Adrenal gland (tissue), 12 donors: Measurements from ENCODE around the gene TRIOBP. TPM values are rescaled to one million over a fixed set of nuclear protein-coding genes. Genes with fewer than 3 reads are reported as not detected.

ENCODE experiments used
- DNase-seq, 7 donors: peaks; one replicate each; pipeline ENCODE4 v3.0.0-alpha.2; 2019 to 2020
- H3K27ac ChIP-seq, 5 donors: fragments of 200-600 bp; sonication (generic) in 4 of 5; 1 replicate in 3 of 5; 2 replicates in 2 of 5; pipeline versions ENCODE4 v1.5.1 to v1.8.0; 2016 to 2020; ENCODE audit warnings: mild to moderate bottlenecking in 1 of 5
- H3K27me3 ChIP-seq: fragments of 200-600 bp; 2 replicates; pipeline ENCODE4 v1.8.0; 2021
- H3K36me3 ChIP-seq, 2 donors: fragments of 200-600 bp; replicated peaks in 1 of 2; 1 replicate in 1 of 2; 2 replicates in 1 of 2; pipeline versions ENCODE4 v1.5.1 to v1.8.0; 2018 to 2022
- H3K4me1 ChIP-seq, 2 donors: fragments of 200-600 bp; replicated peaks in 1 of 2; 1 replicate in 1 of 2; 2 replicates in 1 of 2; pipeline versions ENCODE4 v1.5.1 to v1.8.0; 2018 to 2021
- H3K4me3 ChIP-seq, 4 donors: fragments of 200-600 bp; sonication (generic) in 3 of 4; one replicate each; pipeline ENCODE4 v1.5.1; 2016 to 2018
- H3K9me3 ChIP-seq, 3 donors: fragments of 200-600 bp; sonication (generic) in 1 of 3; replicated peaks in 1 of 3; 1 replicate in 2 of 3; 2 replicates in 1 of 3; pipeline versions ENCODE4 v1.5.1 to v1.8.0; 2016 to 2021
- POLR2A ChIP-seq, 2 donors: fragments of 450-650 bp; IDR thresholded peaks; one replicate each; pipeline ENCODE4 v1.6.1; 2017; ENCODE audit warnings: antibody characterized with exemption in 2 of 2, mild to moderate bottlenecking in 2 of 2, moderate library complexity in 1 of 2
- WGBS, 4 donors: extraction: QIAGEN DNeasy Blood & Tissue Kit in 2 of 4; methylation state at CpG; one replicate each; pipeline versions ENCODE4 v1.1.5 to v1.1.7; 2013 to 2017; 5-methylcytosine and 5-hydroxymethylcytosine counted together
- intact Hi-C, 2 donors: fragments of 100-400 bp; cut with DNase I; formaldehyde crosslinking; loops; one replicate each; pipeline versions ENCODE4 v1.14.1 to v1.15.0; 2022 to 2023
- polyA plus RNA-seq, 3 donors: library from polyadenylated mRNA; stranded (reverse); fragments of 200-250 nt in 2 of 3; fragments of 350-450 nt in 1 of 3; fragmentation: Illumina TruSeq in 1 of 3; extraction: RNeasy Lipid Tissue Mini Kit (QIAGEN cat#74804) in 1 of 3; gene quantifications; one replicate each; pipeline ENCODE4 v1.2.3, GENCODE V29; 2013 to 2014
- total RNA-seq, 9 donors: library from RNA; depleted of rRNA in 4 of 9; stranded (reverse); fragments of >200 nt in 4 of 9; fragments of 120-200 nt in 1 of 9; fragmentation: NEBNext Ultra II Directional in 1 of 9; extraction: Animal tissue kit (Norgen Biotek cat#: 25700) in 1 of 9; gene quantifications; one replicate each; pipeline versions ENCODE4 v1.1.0 to v1.2.4, GENCODE V29; 2013 to 2023
- TF ChIP-seq, protein P1 (sequence below), 6 experiments: fragments of 450-650 bp in 4 of 6; fragments of 200-600 bp in 2 of 6; sonication (generic) in 1 of 6; IDR thresholded peaks; 1 replicate in 5 of 6; 2 replicates in 1 of 6; pipeline versions ENCODE4 v1.5.1 to v1.8.0; 2016 to 2021; ENCODE audit warnings: antibody characterized with exemption in 6 of 6, mild to moderate bottlenecking in 2 of 6, moderate library complexity in 1 of 6
- donor health status: healthy with polysubstance abuse.
- donor health status: Bipolar disorder and iron deficiency.
- donor health status: DM: yes; HTN: yes; CAD: no.
- donor health status: DM: no; HTN: no; CAD: no.
- donor health status: DM: no; HTN: no; CAD: no.
- donor health status: DM: yes; HTN: yes; CAD: no.

The TRIOBP gene
- total and polyA plus RNA-seq, 12 donors, result 24.6 to 146 (median 90.3) TPM

GRCh38 chr22:37763652-37764051 is 66.8 kb downstream of the TRIOBP start:
- H3K27ac ChIP-seq, result no peak overlapping the region

DNA sequence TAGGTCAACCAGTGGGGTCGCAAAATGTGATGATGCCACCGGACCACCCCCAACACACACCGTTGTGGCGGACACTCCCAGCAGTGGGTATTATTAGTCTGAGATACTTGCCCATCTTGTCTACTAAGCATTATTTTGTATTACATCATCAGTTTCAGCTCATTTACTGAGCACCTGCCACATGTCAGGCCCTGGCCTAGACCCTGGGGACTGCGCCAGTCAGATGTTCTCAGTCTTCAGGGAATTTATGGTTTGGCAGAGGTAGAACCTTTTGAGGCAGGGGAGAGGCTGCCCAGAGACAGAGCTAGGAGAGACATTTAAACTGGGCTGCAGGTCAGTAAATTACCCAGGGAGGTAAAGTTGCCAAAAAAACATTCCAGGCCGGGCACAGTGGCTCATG is 67.8 kb downstream of the TRIOBP start:
- H3K27ac ChIP-seq, result peak overlapping the region in 1 of 5 donors; percentile 31
- H3K9me3 ChIP-seq, result no peaks in the 10 kb centered on the region
- intact Hi-C loops, result no loop called here
- peaks cover 0 to 62% of the 10 kb centered on the region in 2 donors for H3K36me3 ChIP-seq
- no peak for TF ChIP-seq POLR2A (IDR thresholded peaks at IDR 0.05)
- TF ChIP-seq, protein P1, sequence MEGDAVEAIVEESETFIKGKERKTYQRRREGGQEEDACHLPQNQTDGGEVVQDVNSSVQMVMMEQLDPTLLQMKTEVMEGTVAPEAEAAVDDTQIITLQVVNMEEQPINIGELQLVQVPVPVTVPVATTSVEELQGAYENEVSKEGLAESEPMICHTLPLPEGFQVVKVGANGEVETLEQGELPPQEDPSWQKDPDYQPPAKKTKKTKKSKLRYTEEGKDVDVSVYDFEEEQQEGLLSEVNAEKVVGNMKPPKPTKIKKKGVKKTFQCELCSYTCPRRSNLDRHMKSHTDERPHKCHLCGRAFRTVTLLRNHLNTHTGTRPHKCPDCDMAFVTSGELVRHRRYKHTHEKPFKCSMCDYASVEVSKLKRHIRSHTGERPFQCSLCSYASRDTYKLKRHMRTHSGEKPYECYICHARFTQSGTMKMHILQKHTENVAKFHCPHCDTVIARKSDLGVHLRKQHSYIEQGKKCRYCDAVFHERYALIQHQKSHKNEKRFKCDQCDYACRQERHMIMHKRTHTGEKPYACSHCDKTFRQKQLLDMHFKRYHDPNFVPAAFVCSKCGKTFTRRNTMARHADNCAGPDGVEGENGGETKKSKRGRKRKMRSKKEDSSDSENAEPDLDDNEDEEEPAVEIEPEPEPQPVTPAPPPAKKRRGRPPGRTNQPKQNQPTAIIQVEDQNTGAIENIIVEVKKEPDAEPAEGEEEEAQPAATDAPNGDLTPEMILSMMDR (IDR thresholded peaks at IDR 0.05), result no peak
- WGBS, 4 donors, result 73 to 86% (median 76%) methylated on average over 5 to 6 of the region's 6 CpGs
- H3K4me1 ChIP-seq, result peaks cover 6 to 10% of the 10 kb centered on the region in 2 donors
- DNase-seq, result no peak
- H3K27me3 ChIP-seq, result no peaks in the 10 kb centered on the region
- no peak overlapping the region for H3K4me3 ChIP-seq

More at GRCh38 chr22:37763652-37764051, 66.8 kb downstream of the TRIOBP start:
- Histone ChIP-seq H3K4me3 (no peak overlapping the region), H3K36me3 (peaks cover 0 to 62% of the 10 kb centered on the region in 2 donors), H3K9me3 (no peaks in the 10 kb centered on the region), H3K4me1 (peaks cover 6 to 15% of the 10 kb centered on the region in 2 donors), H3K27me3 (no peaks in the 10 kb centered on the region)
- TF ChIP-seq POLR2A (IDR thresholded peaks at IDR 0.05), result no peak
- TF ChIP-seq, protein P1 (IDR thresholded peaks at IDR 0.05), result no peak
- DNase-seq, result no peak
- 90 to 96% (median 94%) methylated on average over 16 of the region's 16 CpGs for WGBS, 4 donors
- intact Hi-C loops, result no loop called here

GRCh38 chr22:37765498-37765897 is 68.7 kb downstream of the TRIOBP start:
- intact Hi-C loops, result no loop called here
- H3K36me3 ChIP-seq, result peaks cover 0 to 60% of the 10 kb centered on the region in 2 donors

GRCh38 chr22:37765953-37766576 is 69.2 kb downstream of the TRIOBP start:
- Histone ChIP-seq H3K4me1 (peaks cover 6 to 10% of the 10 kb centered on the region in 2 donors), H3K27me3 (no peaks in the 10 kb centered on the region), H3K27ac (no peak overlapping the region), H3K4me3 (no peak overlapping the region), H3K36me3 (peaks cover 0 to 58% of the 10 kb centered on the region in 2 donors), H3K9me3 (no peaks in the 10 kb centered on the region)
- no peak for DNase-seq
- TF ChIP-seq, protein P1 (IDR thresholded peaks at IDR 0.05), result no peak
- no peak for TF ChIP-seq POLR2A (IDR thresholded peaks at IDR 0.05)
- intact Hi-C loops, result no loop called here
- whole genome bisulfite sequencing, 4 donors, result 92 to 97% (median 94%) methylated on average over 8 of the region's 8 CpGs

More at GRCh38 chr22:37765498-37765897, 68.7 kb downstream of the TRIOBP start:
- Histone ChIP-seq H3K27ac (no peak overlapping the region), H3K9me3 (no peaks in the 10 kb centered on the region), H3K4me1 (peaks cover 6 to 10% of the 10 kb centered on the region in 2 donors), H3K4me3 (no peak overlapping the region), H3K27me3 (no peaks in the 10 kb centered on the region)
- TF ChIP-seq, protein P1 (IDR thresholded peaks at IDR 0.05), result no peak
- no peak for TF ChIP-seq POLR2A (IDR thresholded peaks at IDR 0.05)
- WGBS, 4 donors, result 88 to 94% (median 93%) methylated on average over 4 to 13 of the region's 13 CpGs
- no peak for DNase-seq
